H9 (cell line): Measurements from ENCODE around the gene SLC35B1. TPM values are rescaled to one million over a fixed set of nuclear protein-coding genes. Genes with fewer than 3 reads are reported as not detected.

ENCODE experiments used
- DNase-seq: peaks from one replicate; pipeline ENCODE4 v3.0.0-alpha.2; 2017
- H2AFZ ChIP-seq: one replicate; pipeline ENCODE4 v1.6.1; 2013; ENCODE audit warnings: mild to moderate bottlenecking, low read length, control low read depth, moderate library complexity
- H2AK5ac ChIP-seq: 2 replicates; pipeline ENCODE4 v1.6.1; 2013; ENCODE audit warnings: low read length, control low read depth, mixed read lengths; ENCODE audit not compliant: insufficient read length
- H2BK120ac ChIP-seq: one replicate; pipeline ENCODE4 v1.6.1; 2013; ENCODE audit warnings: low read depth, mild to moderate bottlenecking, low read length, control low read depth, inconsistent platforms; ENCODE audit not compliant: poor library complexity, severe bottlenecking
- H2BK12ac ChIP-seq: 2 replicates; pipeline ENCODE4 v1.6.1; 2013; ENCODE audit warnings: low read length, control low read depth, mixed read lengths, low read depth; ENCODE audit not compliant: insufficient read length
- H2BK15ac ChIP-seq: 2 replicates; pipeline ENCODE4 v1.6.1; 2013; ENCODE audit warnings: low read depth, low read length, control low read depth
- H2BK20ac ChIP-seq: one replicate; pipeline ENCODE4 v1.6.1; 2013; ENCODE audit warnings: low read depth, mild to moderate bottlenecking, low read length, control low read depth, inconsistent platforms; ENCODE audit not compliant: poor library complexity, severe bottlenecking
- H2BK5ac ChIP-seq: 2 replicates; pipeline ENCODE4 v1.6.1; 2013; ENCODE audit warnings: low read length, control low read depth, mixed read lengths; ENCODE audit not compliant: insufficient read length
- H3K14ac ChIP-seq: 2 replicates; pipeline ENCODE4 v1.6.1; 2013; ENCODE audit warnings: low read length, control low read depth; ENCODE audit not compliant: insufficient read depth
- H3K18ac ChIP-seq: 2 replicates; pipeline ENCODE4 v1.6.1; 2013; ENCODE audit warnings: low read depth, mild to moderate bottlenecking, mixed read lengths, low read length, control low read depth; ENCODE audit not compliant: insufficient read length
- H3K23ac ChIP-seq: 2 replicates; pipeline ENCODE4 v1.6.1; 2013; ENCODE audit warnings: low read length, control low read depth, mixed read lengths, low read depth; ENCODE audit not compliant: insufficient read length
- H3K23me2 ChIP-seq: 2 replicates; pipeline ENCODE4 v1.6.1; 2013; ENCODE audit warnings: low read depth, mild to moderate bottlenecking, mixed read lengths, low read length, control low read depth; ENCODE audit not compliant: insufficient read length, poor library complexity, severe bottlenecking
- H3K27ac ChIP-seq: 2 replicates; pipeline ENCODE4 v1.5.1; 2013; ENCODE audit warnings: low read length, control low read depth, mixed read lengths, low read depth; ENCODE audit not compliant: insufficient read length
- H3K27me3 ChIP-seq: 2 replicates; pipeline ENCODE4 v1.6.1; 2013; ENCODE audit warnings: low read length, control low read depth, inconsistent platforms; ENCODE audit not compliant: insufficient read depth
- H3K4ac ChIP-seq: 2 replicates; pipeline ENCODE4 v1.6.1; 2013; ENCODE audit warnings: low read depth, mild to moderate bottlenecking, control low read depth, inconsistent platforms, low read length, moderate library complexity
- H3K4me1 ChIP-seq: 2 replicates; pipeline ENCODE4 v1.6.1; 2013; ENCODE audit warnings: low read length, control low read depth, inconsistent platforms; ENCODE audit not compliant: insufficient read depth
- H3K4me2 ChIP-seq: 2 replicates; pipeline ENCODE4 v1.6.1; 2013; ENCODE audit warnings: low read length, control low read depth, mixed read lengths; ENCODE audit not compliant: insufficient read length, insufficient read depth
- H3K56ac ChIP-seq: 2 replicates; pipeline ENCODE4 v1.6.1; 2013; ENCODE audit warnings: low read depth, mild to moderate bottlenecking, mixed read lengths, low read length, control low read depth; ENCODE audit not compliant: insufficient read length
- H3K79me1 ChIP-seq: 2 replicates; pipeline ENCODE4 v1.6.1; 2013; ENCODE audit warnings: low read depth, mild to moderate bottlenecking, moderate library complexity, low read length, control low read depth, inconsistent platforms; ENCODE audit not compliant: insufficient read depth, poor library complexity, severe bottlenecking
- H3K79me2 ChIP-seq: 2 replicates; pipeline ENCODE4 v1.6.1; 2013; ENCODE audit warnings: low read length, control low read depth, inconsistent platforms; ENCODE audit not compliant: insufficient read depth
- H3K9ac ChIP-seq: 2 replicates; pipeline ENCODE4 v1.6.1; 2013; ENCODE audit warnings: low read length, control low read depth, mixed read lengths; ENCODE audit not compliant: insufficient read length; ENCODE audit errors: extremely low read depth
- H3K9me3 ChIP-seq: one replicate; pipeline ENCODE4 v1.6.1; 2013; ENCODE audit warnings: low read depth, low read length, inconsistent platforms; ENCODE audit not compliant: control insufficient read depth
- H3T11ph ChIP-seq: one replicate; pipeline ENCODE4 v1.6.1; 2013; ENCODE audit warnings: mild to moderate bottlenecking, low read length, control low read depth, inconsistent platforms
- H4K20me1 ChIP-seq: one replicate; pipeline ENCODE4 v1.6.1; 2013; ENCODE audit not compliant: control insufficient read depth, insufficient read length, insufficient read depth
- H4K5ac ChIP-seq: 2 replicates; pipeline ENCODE4 v1.6.1; 2013; ENCODE audit warnings: low read depth, mild to moderate bottlenecking, mixed read lengths, low read length, control low read depth; ENCODE audit not compliant: insufficient read length
- H4K8ac ChIP-seq: replicated peaks from 2 replicates; pipeline ENCODE4 v1.6.1; 2013; ENCODE audit warnings: low read length, control low read depth, mixed read lengths, low read depth; ENCODE audit not compliant: insufficient read length
- H4K91ac ChIP-seq: 2 replicates; pipeline ENCODE4 v1.6.1; 2013; ENCODE audit warnings: low read depth, mild to moderate bottlenecking, moderate library complexity, mixed read lengths, low read length, control low read depth; ENCODE audit not compliant: insufficient read length
- H3K27ac Mint-ChIP-seq, 3 experiments: 2 replicates in 2 of 3; 3 replicates in 1 of 3; pipeline ENCODE4 v1.8.0; 2020 to 2021; ENCODE audit warnings: mixed read lengths in 3 of 3, mild to moderate bottlenecking in 1 of 3, moderate library complexity in 1 of 3
- H3K27me3 Mint-ChIP-seq: 2 replicates; pipeline ENCODE4 v1.8.0; 2021; ENCODE audit warnings: low read depth, mild to moderate bottlenecking, moderate library complexity, mixed read lengths
- H3K36me3 Mint-ChIP-seq, 3 experiments: 2 replicates in 2 of 3; 3 replicates in 1 of 3; pipeline ENCODE4 v1.8.0; 2020 to 2021; ENCODE audit warnings: low read depth in 3 of 3, mixed read lengths in 3 of 3; ENCODE audit not compliant: insufficient read depth in 1 of 3
- H3K4me1 Mint-ChIP-seq, 2 experiments: 2 replicates each; pipeline ENCODE4 v1.8.0; 2020; ENCODE audit warnings: mixed read lengths in 2 of 2
- H3K4me3 Mint-ChIP-seq, 2 experiments: 2 replicates in 1 of 2; 3 replicates in 1 of 2; pipeline ENCODE4 v1.8.0; 2020 to 2021; ENCODE audit warnings: mild to moderate bottlenecking in 2 of 2, mixed read lengths in 2 of 2, moderate library complexity in 1 of 2
- H3K9me3 Mint-ChIP-seq, 2 experiments: 2 replicates in 1 of 2; 3 replicates in 1 of 2; pipeline ENCODE4 v1.8.0; 2020; ENCODE audit warnings: mild to moderate bottlenecking in 2 of 2, mixed read lengths in 2 of 2, moderate library complexity in 1 of 2
- WGBS: extraction: QIAGEN DNeasy Blood & Tissue Kit; methylation state at CpG from one replicate; pipeline ENCODE4 v1.1.7; 2013; ENCODE audit warnings: missing lambda C conversion rate, low lambda C conversion rate, mixed read lengths; ENCODE audit not compliant: insufficient read length; ENCODE audit errors: extremely low coverage; 5-methylcytosine and 5-hydroxymethylcytosine counted together
- total RNA-seq: library from RNA; stranded (reverse); gene quantifications from 2 replicates; pipeline ENCODE4 v1.2.1, GENCODE V29; 2021
- TF ChIP-seq, protein P1 (sequence below): fragments of 200-600 bp; sonication (generic); conservative IDR thresholded peaks from 3 replicates; pipeline ENCODE4 v1.8.0; 2021; ENCODE audit warnings: antibody characterized with exemption, mild to moderate bottlenecking

Gene SLC35B1
- total RNA-seq, 1 experiment from 2014 or later = 58.9 TPM

- TF ChIP-seq, protein P1, sequence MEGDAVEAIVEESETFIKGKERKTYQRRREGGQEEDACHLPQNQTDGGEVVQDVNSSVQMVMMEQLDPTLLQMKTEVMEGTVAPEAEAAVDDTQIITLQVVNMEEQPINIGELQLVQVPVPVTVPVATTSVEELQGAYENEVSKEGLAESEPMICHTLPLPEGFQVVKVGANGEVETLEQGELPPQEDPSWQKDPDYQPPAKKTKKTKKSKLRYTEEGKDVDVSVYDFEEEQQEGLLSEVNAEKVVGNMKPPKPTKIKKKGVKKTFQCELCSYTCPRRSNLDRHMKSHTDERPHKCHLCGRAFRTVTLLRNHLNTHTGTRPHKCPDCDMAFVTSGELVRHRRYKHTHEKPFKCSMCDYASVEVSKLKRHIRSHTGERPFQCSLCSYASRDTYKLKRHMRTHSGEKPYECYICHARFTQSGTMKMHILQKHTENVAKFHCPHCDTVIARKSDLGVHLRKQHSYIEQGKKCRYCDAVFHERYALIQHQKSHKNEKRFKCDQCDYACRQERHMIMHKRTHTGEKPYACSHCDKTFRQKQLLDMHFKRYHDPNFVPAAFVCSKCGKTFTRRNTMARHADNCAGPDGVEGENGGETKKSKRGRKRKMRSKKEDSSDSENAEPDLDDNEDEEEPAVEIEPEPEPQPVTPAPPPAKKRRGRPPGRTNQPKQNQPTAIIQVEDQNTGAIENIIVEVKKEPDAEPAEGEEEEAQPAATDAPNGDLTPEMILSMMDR = no peak
- Histone ChIP-seq H4K5ac (no peak overlapping the region), H3K23ac (no peak overlapping the region), H4K8ac (no peak overlapping the region), H4K91ac (no peak overlapping the region), H3K18ac (no peak overlapping the region), H3T11ph (no peak overlapping the region), H3K23me2 (no peaks in the 10 kb centered on the region), H2AFZ (no peak overlapping the region), H2AK5ac (no peak overlapping the region), H2BK120ac (no peak overlapping the region), H3K4me2 (no peak overlapping the region), H3K9me3 (no peaks in the 10 kb centered on the region), H4K20me1 (no peaks in the 10 kb centered on the region), H3K79me2 (no peaks in the 10 kb centered on the region), H3K9ac (no peak overlapping the region), H2BK12ac (no peak overlapping the region), H2BK5ac (no peak overlapping the region), H3K4ac (no peak overlapping the region), H3K27ac (no peak overlapping the region), H3K27me3 (no peaks in the 10 kb centered on the region), H2BK20ac (no peak overlapping the region), H3K14ac (no peak overlapping the region), H3K4me1 (no peaks in the 10 kb centered on the region), H3K56ac (no peak overlapping the region), H3K79me1 (peaks cover 8% of the 10 kb centered on the region), H2BK15ac (no peak overlapping the region)
- H3K4me3 Mint-ChIP-seq = no peak overlapping the region
- H3K9me3 Mint-ChIP-seq = no peaks in the 10 kb centered on the region
- H3K36me3 Mint-ChIP-seq = peaks cover 21 to 29% (median 28%) of the 10 kb centered on the region in 3 experiments; a peak in 6 of 7 replicates
- DNase-seq = no peak
- H3K4me1 Mint-ChIP-seq = 0 out of 4 replicates have a peak, but pooled peaks cover 0 to 3% of the 10 kb centered on the region in 2 experiments
- H3K27ac Mint-ChIP-seq = peak overlapping the region in 1 of 3 experiments; percentile 44; a peak in 1 of 7 replicates
- no CpG with 5 or more reads among the region's 4 CpGs for WGBS
- no peaks in the 10 kb centered on the region for H3K27me3 Mint-ChIP-seq
These were observed 19.6 kb upstream of the SLC35B1 start for GRCh38 chr17:49727380-49727779.
